GM12878 (cell line): ENCODE measurements around the gene RMI2. TPM values are rescaled to one million over a fixed set of nuclear protein-coding genes. Genes with fewer than 3 reads are reported as not detected.

Experiments used
- BCL11A ChIP-seq: IDR thresholded peaks from 2 replicates; pipeline ENCODE4 v1.6.1; 2011; ENCODE audit warnings: low read depth, low read length
- CHD2 ChIP-seq: IDR thresholded peaks from 2 replicates; pipeline ENCODE4 v1.6.1; 2011; ENCODE audit warnings: low read depth, low read length, improper control_type of control experiment, borderline replicate concordance
- EP300 ChIP-seq, 2 experiments: fragments of 150-350 bp in 1 of 2; IDR thresholded peaks; 2 replicates each; pipeline ENCODE4 v1.6.1; 2011 to 2012; ENCODE audit warnings: low read depth in 2 of 2, low read length in 2 of 2, borderline replicate concordance in 1 of 2, improper control_type of control experiment in 1 of 2, inconsistent platforms in 1 of 2; ENCODE audit not compliant: control insufficient read depth in 1 of 2
- ETV6 ChIP-seq, 2 experiments: fragments of 450-650 bp in 1 of 2; IDR thresholded peaks in 1 of 2; conservative IDR thresholded peaks in 1 of 2; 2 replicates each; pipeline ENCODE4 v1.6.1; 2014; ENCODE audit warnings: antibody characterized with exemption in 1 of 2, borderline replicate concordance in 1 of 2, low read depth in 1 of 2, mild to moderate bottlenecking in 1 of 2, moderate library complexity in 1 of 2
- LARP7 ChIP-seq: fragments of 450-650 bp; IDR thresholded peaks from 2 replicates; pipeline ENCODE4 v1.6.1; 2017; ENCODE audit warnings: mild to moderate bottlenecking
- MTA2 ChIP-seq: fragments of 450-650 bp; IDR thresholded peaks from 2 replicates; pipeline ENCODE4 v1.6.1; 2016; ENCODE audit warnings: low read depth, mild to moderate bottlenecking, moderate library complexity
- NKRF ChIP-seq: fragments of 450-650 bp; conservative IDR thresholded peaks from 2 replicates; pipeline ENCODE4 v1.6.1; 2017; ENCODE audit warnings: mild to moderate bottlenecking, moderate library complexity
- NR2C1 ChIP-seq: fragments of 450-650 bp; IDR thresholded peaks from 2 replicates; pipeline ENCODE4 v1.6.1; 2017; ENCODE audit warnings: antibody characterized with exemption, mild to moderate bottlenecking, moderate library complexity
- NRF1 ChIP-seq: conservative IDR thresholded peaks from 2 replicates; pipeline ENCODE4 v1.6.1; 2011; ENCODE audit warnings: mild to moderate bottlenecking, low read depth, low read length, improper control_type of control experiment
- RAD21 ChIP-seq: IDR thresholded peaks from 2 replicates; pipeline ENCODE4 v1.6.1; 2011; ENCODE audit warnings: mild to moderate bottlenecking, low read depth, low read length, moderate library complexity; ENCODE audit not compliant: insufficient read depth
- RUNX3 ChIP-seq: IDR thresholded peaks from 2 replicates; pipeline ENCODE4 v1.6.1; 2012; ENCODE audit warnings: low read length, inconsistent platforms
- SIN3A ChIP-seq: IDR thresholded peaks from 2 replicates; pipeline ENCODE4 v1.6.1; 2012; ENCODE audit warnings: low read depth, low read length, improper control_type of control experiment
- SMAD5 ChIP-seq: IDR thresholded peaks from 2 replicates; pipeline ENCODE4 v1.6.1; 2016; ENCODE audit warnings: antibody characterized with exemption, low read depth
- TCF12 ChIP-seq: IDR thresholded peaks from 2 replicates; pipeline ENCODE4 v1.6.1; 2011; ENCODE audit warnings: low read depth, mild to moderate bottlenecking, low read length
- TCF7 ChIP-seq: IDR thresholded peaks from 2 replicates; pipeline ENCODE4 v1.6.1; 2014; ENCODE audit warnings: antibody characterized with exemption, borderline replicate concordance
- ZNF217 ChIP-seq: fragments of 450-650 bp; IDR thresholded peaks from 2 replicates; pipeline ENCODE4 v1.6.1; 2017; ENCODE audit warnings: antibody characterized with exemption, mild to moderate bottlenecking
- polyA plus RNA-seq, 11 experiments: library from polyadenylated mRNA; depleted of rRNA in 4 of 11; unstranded in 6 of 11; stranded (reverse) in 5 of 11; fragments of >200 nt; fragmentation: Nextera tagmentation in 4 of 11; fragmentation: Illumina TruSeq in 1 of 11; extraction: Ambion mirVana in 4 of 11; extraction: Trizol in 1 of 11; gene quantifications; 1 replicate in 1 of 11; 2 replicates in 10 of 11; pipeline versions ENCODE4 v1.2.1 to v1.2.3, GENCODE V29; 2011 to 2016; ENCODE audit warnings: inconsistent platforms in 2 of 11, missing spikeins in 2 of 11, low read depth in 1 of 11
- total RNA-seq, 4 experiments: library from RNA; depleted of rRNA in 3 of 4; stranded (reverse); fragments of >200 nt in 3 of 4; fragmentation: Illumina TruSeq in 1 of 4; extraction: Trizol in 1 of 4; gene quantifications; 2 replicates each; pipeline versions ENCODE4 v1.2.1 to v1.2.3, GENCODE V29; 2013 to 2021
- TF ChIP-seq, protein P1 (sequence below): fragments of 450-650 bp; IDR thresholded peaks from 2 replicates; pipeline ENCODE4 v1.6.1; 2017; ENCODE audit warnings: mild to moderate bottlenecking, moderate library complexity
- TF ChIP-seq, protein P2 (sequence below): fragments of 450-650 bp; IDR thresholded peaks from 2 replicates; pipeline ENCODE4 v1.6.1; 2017; ENCODE audit warnings: mild to moderate bottlenecking, moderate library complexity
- TF ChIP-seq, protein P3 (sequence below): fragments of 450-650 bp; IDR thresholded peaks from 2 replicates; pipeline ENCODE4 v1.6.1; 2016; ENCODE audit warnings: mild to moderate bottlenecking

RMI2 gene
- total and polyA plus RNA-seq, 10 of the 15 experiments (the other 5 are each of a cell fraction or from before 2014, with no cell fraction given): 9.6 to 68.8 (median 32.1) TPM

DNA sequence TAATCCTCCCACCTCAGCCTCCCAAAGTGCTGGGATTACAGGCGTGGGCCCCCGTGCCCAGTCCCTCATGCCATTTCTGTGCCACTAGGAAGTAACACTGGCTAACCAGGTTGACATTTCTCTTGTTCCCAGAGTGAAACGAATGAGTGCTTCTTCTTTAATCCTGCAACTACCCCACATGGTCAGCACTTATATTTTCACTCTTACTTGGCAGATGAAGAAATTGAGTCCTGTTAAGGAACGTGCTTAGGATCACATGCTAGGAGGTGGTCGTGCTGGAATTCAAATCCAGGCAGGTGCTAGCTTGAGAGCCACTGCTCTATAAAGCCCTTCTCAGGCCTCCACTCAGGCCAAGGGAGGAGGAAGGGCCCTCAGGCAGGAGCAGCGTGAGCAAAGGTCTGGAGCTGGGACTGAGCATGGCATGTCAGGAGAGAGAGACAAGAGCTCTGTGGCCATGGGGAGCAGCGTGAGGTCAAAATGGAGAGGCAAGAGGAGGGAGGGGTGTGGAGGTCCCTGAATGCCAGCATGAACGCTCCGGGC is 18.5 kb upstream of the RMI2 start (continued):
- TF ChIP-seq, protein P1, sequence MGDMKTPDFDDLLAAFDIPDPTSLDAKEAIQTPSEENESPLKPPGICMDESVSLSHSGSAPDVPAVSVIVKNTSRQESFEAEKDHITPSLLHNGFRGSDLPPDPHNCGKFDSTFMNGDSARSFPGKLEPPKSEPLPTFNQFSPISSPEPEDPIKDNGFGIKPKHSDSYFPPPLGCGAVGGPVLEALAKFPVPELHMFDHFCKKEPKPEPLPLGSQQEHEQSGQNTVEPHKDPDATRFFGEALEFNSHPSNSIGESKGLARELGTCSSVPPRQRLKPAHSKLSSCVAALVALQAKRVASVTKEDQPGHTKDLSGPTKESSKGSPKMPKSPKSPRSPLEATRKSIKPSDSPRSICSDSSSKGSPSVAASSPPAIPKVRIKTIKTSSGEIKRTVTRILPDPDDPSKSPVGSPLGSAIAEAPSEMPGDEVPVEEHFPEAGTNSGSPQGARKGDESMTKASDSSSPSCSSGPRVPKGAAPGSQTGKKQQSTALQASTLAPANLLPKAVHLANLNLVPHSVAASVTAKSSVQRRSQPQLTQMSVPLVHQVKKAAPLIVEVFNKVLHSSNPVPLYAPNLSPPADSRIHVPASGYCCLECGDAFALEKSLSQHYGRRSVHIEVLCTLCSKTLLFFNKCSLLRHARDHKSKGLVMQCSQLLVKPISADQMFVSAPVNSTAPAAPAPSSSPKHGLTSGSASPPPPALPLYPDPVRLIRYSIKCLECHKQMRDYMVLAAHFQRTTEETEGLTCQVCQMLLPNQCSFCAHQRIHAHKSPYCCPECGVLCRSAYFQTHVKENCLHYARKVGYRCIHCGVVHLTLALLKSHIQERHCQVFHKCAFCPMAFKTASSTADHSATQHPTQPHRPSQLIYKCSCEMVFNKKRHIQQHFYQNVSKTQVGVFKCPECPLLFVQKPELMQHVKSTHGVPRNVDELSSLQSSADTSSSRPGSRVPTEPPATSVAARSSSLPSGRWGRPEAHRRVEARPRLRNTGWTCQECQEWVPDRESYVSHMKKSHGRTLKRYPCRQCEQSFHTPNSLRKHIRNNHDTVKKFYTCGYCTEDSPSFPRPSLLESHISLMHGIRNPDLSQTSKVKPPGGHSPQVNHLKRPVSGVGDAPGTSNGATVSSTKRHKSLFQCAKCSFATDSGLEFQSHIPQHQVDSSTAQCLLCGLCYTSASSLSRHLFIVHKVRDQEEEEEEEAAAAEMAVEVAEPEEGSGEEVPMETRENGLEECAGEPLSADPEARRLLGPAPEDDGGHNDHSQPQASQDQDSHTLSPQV: no peak
- TF ChIP-seq LARP7 (no peak), ZNF217 (no peak), NRF1 (no peak), TCF12 (no peak), SIN3A (no peak), EP300 (IDR thresholded peaks at IDR 0.05; ENCODE audit: borderline replicate concordance in 1 of 2, control insufficient read depth in 1 of 2, low read depth in 2 of 2, low read length in 2 of 2) (no peak), TCF7 (no peak), CHD2 (no peak), MTA2 (no peak), ETV6 (conservative IDR thresholded peaks at IDR 0.05 in 1 of 2, IDR thresholded peaks at IDR 0.05 in 1 of 2; ENCODE audit: borderline replicate concordance in 1 of 2, low read depth in 1 of 2) (no peak), SMAD5 (no peak), RAD21 (peak; percentile 42), NKRF (no peak), RUNX3 (no peak), BCL11A (no peak), NR2C1 (no peak)
- TF ChIP-seq, protein P2, sequence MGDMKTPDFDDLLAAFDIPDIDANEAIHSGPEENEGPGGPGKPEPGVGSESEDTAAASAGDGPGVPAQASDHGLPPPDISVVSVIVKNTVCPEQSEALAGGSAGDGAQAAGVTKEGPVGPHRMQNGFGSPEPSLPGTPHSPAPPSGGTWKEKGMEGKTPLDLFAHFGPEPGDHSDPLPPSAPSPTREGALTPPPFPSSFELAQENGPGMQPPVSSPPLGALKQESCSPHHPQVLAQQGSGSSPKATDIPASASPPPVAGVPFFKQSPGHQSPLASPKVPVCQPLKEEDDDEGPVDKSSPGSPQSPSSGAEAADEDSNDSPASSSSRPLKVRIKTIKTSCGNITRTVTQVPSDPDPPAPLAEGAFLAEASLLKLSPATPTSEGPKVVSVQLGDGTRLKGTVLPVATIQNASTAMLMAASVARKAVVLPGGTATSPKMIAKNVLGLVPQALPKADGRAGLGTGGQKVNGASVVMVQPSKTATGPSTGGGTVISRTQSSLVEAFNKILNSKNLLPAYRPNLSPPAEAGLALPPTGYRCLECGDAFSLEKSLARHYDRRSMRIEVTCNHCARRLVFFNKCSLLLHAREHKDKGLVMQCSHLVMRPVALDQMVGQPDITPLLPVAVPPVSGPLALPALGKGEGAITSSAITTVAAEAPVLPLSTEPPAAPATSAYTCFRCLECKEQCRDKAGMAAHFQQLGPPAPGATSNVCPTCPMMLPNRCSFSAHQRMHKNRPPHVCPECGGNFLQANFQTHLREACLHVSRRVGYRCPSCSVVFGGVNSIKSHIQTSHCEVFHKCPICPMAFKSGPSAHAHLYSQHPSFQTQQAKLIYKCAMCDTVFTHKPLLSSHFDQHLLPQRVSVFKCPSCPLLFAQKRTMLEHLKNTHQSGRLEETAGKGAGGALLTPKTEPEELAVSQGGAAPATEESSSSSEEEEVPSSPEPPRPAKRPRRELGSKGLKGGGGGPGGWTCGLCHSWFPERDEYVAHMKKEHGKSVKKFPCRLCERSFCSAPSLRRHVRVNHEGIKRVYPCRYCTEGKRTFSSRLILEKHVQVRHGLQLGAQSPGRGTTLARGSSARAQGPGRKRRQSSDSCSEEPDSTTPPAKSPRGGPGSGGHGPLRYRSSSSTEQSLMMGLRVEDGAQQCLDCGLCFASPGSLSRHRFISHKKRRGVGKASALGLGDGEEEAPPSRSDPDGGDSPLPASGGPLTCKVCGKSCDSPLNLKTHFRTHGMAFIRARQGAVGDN: no peak
- TF ChIP-seq, protein P3, sequence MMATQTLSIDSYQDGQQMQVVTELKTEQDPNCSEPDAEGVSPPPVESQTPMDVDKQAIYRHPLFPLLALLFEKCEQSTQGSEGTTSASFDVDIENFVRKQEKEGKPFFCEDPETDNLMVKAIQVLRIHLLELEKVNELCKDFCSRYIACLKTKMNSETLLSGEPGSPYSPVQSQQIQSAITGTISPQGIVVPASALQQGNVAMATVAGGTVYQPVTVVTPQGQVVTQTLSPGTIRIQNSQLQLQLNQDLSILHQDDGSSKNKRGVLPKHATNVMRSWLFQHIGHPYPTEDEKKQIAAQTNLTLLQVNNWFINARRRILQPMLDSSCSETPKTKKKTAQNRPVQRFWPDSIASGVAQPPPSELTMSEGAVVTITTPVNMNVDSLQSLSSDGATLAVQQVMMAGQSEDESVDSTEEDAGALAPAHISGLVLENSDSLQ: no peak
